Breast epithelium (tissue), 4 donors: Measurements from ENCODE around the gene GOLIM4. TPM values are rescaled to one million over a fixed set of nuclear protein-coding genes. Genes with fewer than 3 reads are reported as not detected.
A peak's percentile ranks its signal among the peaks of the same experiment; 100 is the strongest.

Source experiments
- DNase-seq, 2 donors: peaks; one replicate each; pipeline ENCODE4 v3.0.0-alpha.2; 2019; ENCODE audit warnings: low spot score in 2 of 2
- H3K27ac ChIP-seq, 2 donors: fragments of 200-600 bp; sonication (generic) in 1 of 2; one replicate each; pipeline ENCODE4 v1.5.1; 2016 to 2019; ENCODE audit warnings: mild to moderate bottlenecking in 1 of 2
- H3K27me3 ChIP-seq, 2 donors: fragments of 200-600 bp; sonication (generic) in 1 of 2; one replicate each; pipeline versions ENCODE4 v1.5.1 to v1.6.0; 2017 to 2019; ENCODE audit warnings: control low read depth in 1 of 2, mild to moderate bottlenecking in 1 of 2
- H3K36me3 ChIP-seq: fragments of 200-600 bp; one replicate; pipeline ENCODE4 v1.5.1; 2019
- H3K4me1 ChIP-seq, 2 donors: fragments of 200-600 bp; sonication (generic); one replicate each; pipeline ENCODE4 v1.5.1; 2016 to 2019; ENCODE audit warnings: control low read depth in 1 of 2
- H3K4me3 ChIP-seq, 3 donors: fragments of 200-600 bp; sonication (generic); 1 replicate in 2 of 3; 2 replicates in 1 of 3; pipeline ENCODE4 v1.5.1; 2016 to 2019; ENCODE audit warnings: mild to moderate bottlenecking in 3 of 3, moderate library complexity in 2 of 3
- H3K9me3 ChIP-seq, 2 donors: fragments of 200-600 bp; sonication (generic) in 1 of 2; one replicate each; pipeline ENCODE4 v1.5.1; 2016 to 2019; ENCODE audit warnings: control low read depth in 1 of 2
- POLR2A ChIP-seq: fragments of 450-650 bp; IDR thresholded peaks from one replicate; pipeline ENCODE4 v1.6.1; 2016; ENCODE audit warnings: antibody characterized with exemption, mild to moderate bottlenecking, moderate library complexity
- POLR2AphosphoS5 ChIP-seq, 3 donors: sonication (generic); formaldehyde crosslinking; IDR thresholded peaks; one replicate each; pipeline ENCODE4 v1.6.1; 2017; ENCODE audit warnings: antibody characterized with exemption in 3 of 3
- intact Hi-C: fragments of 100-400 bp; cut with DNase I; formaldehyde crosslinking; loops from one replicate; pipeline ENCODE4 v1.15.1; 2023; ENCODE audit warnings: low total_unique reads
- total RNA-seq, 3 donors: library from RNA; depleted of rRNA; stranded (reverse); fragments of >200 nt; gene quantifications; one replicate each; pipeline ENCODE4 v1.1.0, GENCODE V29; 2016
- TF ChIP-seq, protein P1 (sequence below), 3 donors: fragments of 450-650 bp; IDR thresholded peaks; one replicate each; pipeline ENCODE4 v1.5.1; 2016 to 2017; ENCODE audit warnings: antibody characterized with exemption in 3 of 3, mild to moderate bottlenecking in 3 of 3, moderate library complexity in 3 of 3

GOLIM4 gene
- total RNA-seq, 3 donors from 2014 or later, result 21.4 to 34.9 (median 33.8) TPM

DNA sequence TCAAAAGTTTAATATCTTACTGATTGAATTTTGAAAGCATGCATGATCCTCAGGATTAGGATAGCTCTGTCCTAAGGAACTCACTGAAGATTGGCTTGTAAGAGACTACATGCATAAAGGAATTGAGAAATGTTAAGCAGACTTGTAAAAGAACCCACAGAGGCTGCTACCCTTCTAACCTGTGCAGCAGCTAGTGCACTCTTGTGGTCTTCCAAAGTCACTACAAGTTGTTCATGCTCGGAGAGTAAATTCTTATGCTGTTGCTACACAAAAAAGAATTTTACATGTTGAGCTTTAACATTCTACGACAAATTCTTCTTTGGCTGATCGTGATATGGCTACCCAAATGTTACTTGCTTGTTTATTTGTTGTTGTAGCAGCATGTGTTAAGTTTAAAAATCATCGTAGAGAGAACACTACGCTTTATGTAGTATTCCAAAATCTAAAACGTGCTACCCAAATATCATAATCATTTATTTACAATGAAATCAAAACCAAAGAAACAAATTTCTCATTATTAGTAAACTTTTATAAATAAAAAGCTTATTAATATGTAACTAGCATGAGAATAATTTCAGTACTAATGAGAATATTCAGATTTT, 55.0 kb downstream of the GOLIM4 start:
- TF ChIP-seq POLR2AphosphoS5 (IDR thresholded peaks at IDR 0.05), result no peak
- TF ChIP-seq, protein P1, sequence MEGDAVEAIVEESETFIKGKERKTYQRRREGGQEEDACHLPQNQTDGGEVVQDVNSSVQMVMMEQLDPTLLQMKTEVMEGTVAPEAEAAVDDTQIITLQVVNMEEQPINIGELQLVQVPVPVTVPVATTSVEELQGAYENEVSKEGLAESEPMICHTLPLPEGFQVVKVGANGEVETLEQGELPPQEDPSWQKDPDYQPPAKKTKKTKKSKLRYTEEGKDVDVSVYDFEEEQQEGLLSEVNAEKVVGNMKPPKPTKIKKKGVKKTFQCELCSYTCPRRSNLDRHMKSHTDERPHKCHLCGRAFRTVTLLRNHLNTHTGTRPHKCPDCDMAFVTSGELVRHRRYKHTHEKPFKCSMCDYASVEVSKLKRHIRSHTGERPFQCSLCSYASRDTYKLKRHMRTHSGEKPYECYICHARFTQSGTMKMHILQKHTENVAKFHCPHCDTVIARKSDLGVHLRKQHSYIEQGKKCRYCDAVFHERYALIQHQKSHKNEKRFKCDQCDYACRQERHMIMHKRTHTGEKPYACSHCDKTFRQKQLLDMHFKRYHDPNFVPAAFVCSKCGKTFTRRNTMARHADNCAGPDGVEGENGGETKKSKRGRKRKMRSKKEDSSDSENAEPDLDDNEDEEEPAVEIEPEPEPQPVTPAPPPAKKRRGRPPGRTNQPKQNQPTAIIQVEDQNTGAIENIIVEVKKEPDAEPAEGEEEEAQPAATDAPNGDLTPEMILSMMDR (IDR thresholded peaks at IDR 0.05), result peak in 2 of 3 donors; percentile 22 to 63
- TF ChIP-seq POLR2A, result no peak
- Histone ChIP-seq H3K4me3 (no peak overlapping the region), H3K27ac (no peak overlapping the region), H3K4me1 (no peaks in the 10 kb centered on the region), H3K36me3 (no peaks in the 10 kb centered on the region), H3K9me3 (no peaks in the 10 kb centered on the region), H3K27me3 (no peaks in the 10 kb centered on the region)
- intact Hi-C loops, result no loop called here
- no peak for DNase-seq

DNA sequence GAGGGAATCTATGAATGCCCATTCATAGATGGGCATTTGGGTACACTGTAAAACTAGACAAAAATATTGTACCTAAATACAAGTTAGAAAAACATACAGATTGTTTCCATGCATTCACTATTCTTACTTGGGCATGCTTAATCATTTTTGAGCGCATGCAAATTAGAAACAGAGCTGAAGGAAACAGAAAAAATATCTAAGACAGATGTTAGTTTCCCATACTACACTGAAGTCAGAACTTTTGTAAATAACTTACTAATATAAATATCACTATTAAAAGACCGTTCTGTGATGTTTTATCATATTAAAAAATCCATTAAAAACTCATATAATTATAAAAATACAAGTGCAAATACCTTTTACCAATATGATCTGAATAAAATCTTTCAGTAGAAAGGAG, 58.7 kb downstream of the GOLIM4 start:
- H3K4me3 ChIP-seq, result no peak overlapping the region
- H3K27me3 ChIP-seq, result no peaks in the 10 kb centered on the region
- H3K4me1 ChIP-seq, result no peaks in the 10 kb centered on the region
- H3K27ac ChIP-seq, result no peak overlapping the region
- no peaks in the 10 kb centered on the region for H3K9me3 ChIP-seq
- no peak for DNase-seq
- intact Hi-C loops, result no loop called here
- H3K36me3 ChIP-seq, result no peaks in the 10 kb centered on the region
- TF ChIP-seq, protein P1 (IDR thresholded peaks at IDR 0.05), result no peak
- TF ChIP-seq POLR2AphosphoS5 (IDR thresholded peaks at IDR 0.05) (no peak), POLR2A (no peak)

DNA sequence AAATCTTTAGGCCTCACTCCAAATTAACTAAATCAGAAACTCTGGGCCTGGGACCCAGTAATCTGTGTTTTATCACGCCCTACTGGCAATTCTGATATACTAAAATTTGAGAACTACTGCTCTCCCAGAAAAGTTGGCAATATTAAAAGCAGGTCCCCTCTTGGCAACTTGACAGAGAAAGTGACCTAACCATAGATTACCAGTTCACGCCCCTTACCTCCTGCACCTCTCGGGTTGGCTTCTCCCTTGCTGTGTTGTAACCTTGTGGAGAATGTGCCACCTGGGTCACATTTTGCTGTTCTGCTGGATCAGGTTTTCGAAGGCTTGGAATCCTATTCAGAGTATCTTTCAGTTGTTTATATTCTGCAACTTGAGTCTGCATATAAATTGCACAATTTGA, 59.1 kb downstream of the GOLIM4 start:
- DNase-seq, result no peak
- TF ChIP-seq POLR2AphosphoS5 (IDR thresholded peaks at IDR 0.05), result no peak
- TF ChIP-seq POLR2A, result no peak
- TF ChIP-seq, protein P1 (IDR thresholded peaks at IDR 0.05), result no peak
- no peaks in the 10 kb centered on the region for H3K4me1 ChIP-seq

DNA sequence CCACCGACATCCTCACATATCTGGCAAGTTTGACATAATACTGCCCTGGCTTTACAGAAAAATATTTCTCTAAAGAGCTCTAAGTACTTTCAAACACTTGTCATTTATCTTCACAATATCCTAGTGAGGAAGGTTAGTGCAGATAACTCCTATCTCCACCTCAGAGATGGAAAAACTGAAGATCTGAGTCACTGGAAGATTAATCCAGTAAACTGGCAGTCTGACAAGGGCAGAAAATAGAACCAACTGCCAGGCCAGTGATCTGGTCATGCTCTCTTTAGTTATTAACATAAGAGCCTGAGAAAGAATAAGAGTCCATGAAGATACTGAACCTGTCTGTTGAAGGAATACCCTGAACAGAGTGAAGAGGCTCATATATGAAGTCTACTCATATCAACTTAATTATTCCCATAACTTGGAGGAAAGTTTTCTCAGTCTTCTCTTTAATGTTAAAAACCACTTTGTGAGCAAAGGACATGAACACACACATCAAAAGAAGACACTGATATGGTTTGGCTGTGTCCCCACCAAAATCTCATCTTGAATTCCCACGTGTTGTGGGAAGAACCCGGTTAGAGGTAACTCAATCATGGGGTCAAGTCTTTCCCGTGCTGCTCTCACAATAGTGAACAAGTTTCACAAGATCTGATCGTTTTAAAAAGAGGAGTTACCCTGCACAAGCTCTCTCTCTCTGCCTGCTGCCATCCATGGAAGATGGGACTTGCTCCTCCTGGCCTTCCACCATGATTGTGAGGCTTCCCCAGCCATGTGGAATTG, 61.4 kb downstream of the GOLIM4 start:
- TF ChIP-seq POLR2A, result no peak
- TF ChIP-seq, protein P1 (IDR thresholded peaks at IDR 0.05), result no peak
- no peak for TF ChIP-seq POLR2AphosphoS5 (IDR thresholded peaks at IDR 0.05)
- DNase-seq, result no peak
- no peaks in the 10 kb centered on the region for H3K36me3 ChIP-seq

More for the DNA sequence above, 59.1 kb downstream of the GOLIM4 start:
- Histone ChIP-seq H3K27me3 (no peaks in the 10 kb centered on the region), H3K36me3 (no peaks in the 10 kb centered on the region), H3K9me3 (no peaks in the 10 kb centered on the region), H3K4me3 (no peak overlapping the region), H3K27ac (no peak overlapping the region)
- intact Hi-C loops, result no loop called here

GRCh38 chr3:168030577-168030976, 65.1 kb downstream of the GOLIM4 start:
- no peak overlapping the region for H3K27ac ChIP-seq
- TF ChIP-seq POLR2AphosphoS5 (IDR thresholded peaks at IDR 0.05), result no peak
- TF ChIP-seq POLR2A, result no peak
- TF ChIP-seq, protein P1 (IDR thresholded peaks at IDR 0.05), result no peak
- H3K9me3 ChIP-seq, result no peaks in the 10 kb centered on the region
- no peaks in the 10 kb centered on the region for H3K4me1 ChIP-seq
- DNase-seq, result no peak
- no peaks in the 10 kb centered on the region for H3K36me3 ChIP-seq
- no peaks in the 10 kb centered on the region for H3K27me3 ChIP-seq
- no peak overlapping the region for H3K4me3 ChIP-seq
- intact Hi-C loops, result no loop called here

More for the DNA sequence above, 61.4 kb downstream of the GOLIM4 start:
- Histone ChIP-seq H3K27ac (no peak overlapping the region), H3K9me3 (no peaks in the 10 kb centered on the region), H3K4me3 (no peak overlapping the region), H3K27me3 (no peaks in the 10 kb centered on the region), H3K4me1 (no peaks in the 10 kb centered on the region)
- intact Hi-C loops, result no loop called here
